CD4-positive, alpha-beta memory T cell (primary cell): Measurements from ENCODE around the gene RPS6KA5. TPM values are rescaled to one million over a fixed set of nuclear protein-coding genes. Genes with fewer than 3 reads are reported as not detected.

Experiments
- CTCF ChIA-PET: fragments of 350-600 bp; sonication (Branson Sonifier 250); formaldehyde crosslinking; loops from one replicate; lab custom pipeline; 2021; ENCODE audit warnings: inconsistent platforms; ENCODE audit not compliant: partially characterized antibody; lab: Charles Lee
- POLR2A ChIA-PET: fragments of 350-600 bp; sonication (Branson Sonifier 250); formaldehyde crosslinking; loops from one replicate; lab custom pipeline; 2021; ENCODE audit not compliant: partially characterized antibody; lab: Charles Lee
- DNase-seq, 5 donors: peaks; one replicate each; pipeline versions ENCODE4 v3.0.0 to v3.0.0-alpha.2; 2020 to 2022; ENCODE audit warnings: mixed read lengths in 1 of 5
- H3K27ac ChIP-seq: one replicate; pipeline ENCODE4 v1.7.0; 2013; ENCODE audit warnings: low read depth, low read length
- H3K27me3 ChIP-seq: 2 replicates; pipeline ENCODE4 v1.7.0; 2013; ENCODE audit warnings: mild to moderate bottlenecking, low read length, moderate library complexity; ENCODE audit not compliant: insufficient read depth
- H3K36me3 ChIP-seq: 2 replicates; pipeline ENCODE4 v1.7.0; 2013; ENCODE audit warnings: mild to moderate bottlenecking, low read length, moderate library complexity; ENCODE audit not compliant: insufficient read depth
- H3K4me1 ChIP-seq: 2 replicates; pipeline ENCODE4 v1.7.0; 2013; ENCODE audit warnings: mild to moderate bottlenecking, low read length, moderate library complexity; ENCODE audit not compliant: insufficient read depth
- H3K4me3 ChIP-seq, 2 donors: one replicate each; pipeline ENCODE4 v1.7.0; 2013; ENCODE audit warnings: low read length in 2 of 2, mild to moderate bottlenecking in 1 of 2
- H3K9me3 ChIP-seq, 2 donors: one replicate each; pipeline ENCODE4 v1.7.0; 2013; ENCODE audit warnings: low read length in 2 of 2, control low read depth in 1 of 2; ENCODE audit not compliant: control insufficient read depth in 1 of 2
- H3K27ac Mint-ChIP-seq, 7 donors: one replicate each; pipeline ENCODE4 v1.8.0; 2020 to 2021; ENCODE audit warnings: mixed read lengths in 7 of 7, mild to moderate bottlenecking in 6 of 7, inconsistent platforms in 3 of 7, moderate library complexity in 3 of 7
- H3K27me3 Mint-ChIP-seq, 2 donors: one replicate each; pipeline ENCODE4 v1.8.0; 2020 to 2021; ENCODE audit warnings: mixed read lengths in 2 of 2
- H3K36me3 Mint-ChIP-seq, 2 donors: one replicate each; pipeline ENCODE4 v1.8.0; 2020 to 2021; ENCODE audit warnings: mixed read lengths in 2 of 2, inconsistent platforms in 1 of 2, mild to moderate bottlenecking in 1 of 2
- H3K4me1 Mint-ChIP-seq, 4 donors: one replicate each; pipeline ENCODE4 v1.8.0; 2020 to 2021; ENCODE audit warnings: mixed read lengths in 4 of 4, mild to moderate bottlenecking in 1 of 4
- H3K4me3 Mint-ChIP-seq, 8 donors: one replicate each; pipeline ENCODE4 v1.8.0; 2020 to 2021; ENCODE audit warnings: mixed read lengths in 8 of 8, mild to moderate bottlenecking in 7 of 8, moderate library complexity in 6 of 8, inconsistent platforms in 3 of 8
- H3K9me3 Mint-ChIP-seq, 8 donors: one replicate each; pipeline ENCODE4 v1.8.0; 2020 to 2021; ENCODE audit warnings: mixed read lengths in 8 of 8, mild to moderate bottlenecking in 5 of 8, inconsistent platforms in 3 of 8, moderate library complexity in 1 of 8
- intact Hi-C: fragments of 100-400 bp; cut with micrococcal nuclease; formaldehyde crosslinking; loops from one replicate; pipeline ENCODE4 v1.15.1; 2023
- polyA plus RNA-seq, 2 donors: library from polyadenylated mRNA; unstranded; fragments of 300-500 nt; fragmentation: Illumina TruSeq; gene quantifications; one replicate each; pipeline ENCODE4 v1.2.3, GENCODE V29; 2021
- total RNA-seq, 2 experiments: library from RNA; stranded (reverse); gene quantifications; one replicate each; pipeline ENCODE4 v1.2.3, GENCODE V29; 2021

RPS6KA5 gene
- total and polyA plus RNA-seq, 4 experiments from 2014 or later = 28.8 to 44.7 (median 36.3) TPM

DNA sequence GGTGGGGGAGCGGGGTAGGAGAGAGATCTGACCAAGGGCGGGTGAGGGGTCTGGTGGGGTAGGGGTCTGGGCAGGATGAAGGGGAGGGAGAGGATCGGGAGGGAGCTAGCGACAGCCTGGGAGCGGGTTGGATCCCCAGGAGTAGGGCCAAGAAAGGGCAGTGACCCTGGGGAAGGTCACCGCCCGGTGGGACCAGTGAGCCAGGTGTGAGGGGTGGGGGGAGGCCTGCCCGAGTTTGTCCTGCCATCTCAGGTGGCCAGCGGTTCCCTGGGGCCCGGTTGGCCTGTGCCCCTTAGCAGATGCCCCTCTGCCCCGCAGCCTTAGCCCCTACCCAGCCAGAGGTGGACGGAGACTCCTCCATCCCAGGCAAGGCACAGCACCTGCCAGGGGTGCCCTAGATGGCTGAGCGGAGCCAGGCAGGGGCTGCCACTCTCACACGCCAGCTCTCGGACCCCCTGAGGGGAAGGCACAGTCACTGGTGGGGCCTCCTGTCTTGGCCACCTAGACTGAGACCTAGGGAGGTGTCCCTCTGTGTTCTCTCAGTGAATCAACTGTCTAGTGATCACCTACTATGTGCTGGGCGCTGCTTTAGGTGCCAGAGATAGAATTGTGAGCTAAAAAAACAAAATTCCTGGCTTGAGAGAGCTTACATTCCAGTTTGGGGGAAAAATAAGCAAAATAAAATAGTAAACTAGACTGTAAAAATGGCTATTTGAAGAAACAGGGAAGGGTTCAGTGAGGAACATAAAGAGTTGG, 243.6 kb downstream of the RPS6KA5 start:
- Histone ChIP-seq H3K4me3 (no peak overlapping the region), H3K27ac (no peak overlapping the region), H3K4me1 (peaks cover 19% of the 10 kb centered on the region), H3K27me3 (no peaks in the 10 kb centered on the region), H3K36me3 (no peaks in the 10 kb centered on the region), H3K9me3 (no peaks in the 10 kb centered on the region)
- CTCF ChIA-PET = interaction anchor here (1.0 to 2.1 kb wide), 4 partner anchors 8 to 57 kb away, joined by 3 to 5 read pairs (median 4); no protein-coding TSS in a partner anchor
- POLR2A ChIA-PET = no interaction called here
- no peak for DNase-seq
- Mint-ChIP-seq H3K4me1 (peaks cover 12 to 19% (median 17%) of the 10 kb centered on the region in 4 donors), H3K27me3 (peaks cover 0 to 1% of the 10 kb centered on the region in 2 donors), H3K27ac (peak overlapping the region in 4 of 7 donors; percentile 6 to 77 (median 52)), H3K36me3 (no peaks in the 10 kb centered on the region), H3K9me3 (peaks cover 0 to 2% (median 0%) of the 10 kb centered on the region in 8 donors), H3K4me3 (peak overlapping the region; percentile 5 to 74 (median 57))
- intact Hi-C loops = no loop called here

DNA sequence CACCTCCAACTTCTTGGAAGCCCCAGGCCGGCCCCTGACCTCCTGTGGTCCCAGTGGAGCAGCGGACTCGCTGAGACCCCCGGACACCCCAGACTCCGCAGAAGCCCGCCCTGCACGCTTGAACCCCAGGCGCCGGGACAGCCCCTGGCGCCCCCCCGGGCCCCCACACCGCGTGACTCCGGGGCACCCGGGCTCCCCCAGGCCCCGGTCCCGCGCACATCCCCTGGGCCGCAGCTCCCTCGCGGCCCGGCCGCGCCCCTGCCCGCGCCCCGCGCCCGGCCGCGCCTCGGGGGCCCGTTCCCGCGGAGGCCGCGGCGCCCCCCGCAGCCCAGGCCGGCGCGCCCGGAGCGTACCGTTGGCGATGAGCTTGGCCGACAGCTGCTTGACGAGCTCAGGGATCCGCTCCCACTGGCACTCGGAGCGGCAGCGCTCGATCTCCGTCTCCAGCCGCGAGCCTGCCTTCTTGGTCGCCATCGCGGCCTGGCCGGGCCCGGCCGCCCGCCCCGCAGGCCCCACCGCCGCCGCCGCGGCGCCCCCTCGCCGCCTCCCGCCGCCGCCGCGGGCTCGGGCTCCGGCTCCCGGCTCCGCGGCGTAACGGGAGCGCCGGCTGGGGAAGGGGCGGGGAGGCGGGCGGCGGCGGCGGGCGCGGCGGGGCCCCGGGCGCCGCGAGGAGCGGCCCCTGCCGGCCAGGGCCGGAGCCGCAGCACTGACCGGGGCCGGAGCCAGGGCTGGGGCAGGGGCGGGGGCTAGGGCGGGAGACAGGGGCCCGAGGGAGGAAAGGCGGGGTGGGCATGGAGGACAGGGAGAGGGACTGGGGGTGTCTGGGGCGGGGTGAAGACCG, 244.4 kb downstream of the RPS6KA5 start, which contains the start of gene TTC7B:
Gene TTC7B, minus strand, starts transcription at position 609 of the 841 bp plus-strand sequence. Its CDS starts 135 bp downstream, at position 474.
- H3K4me3 Mint-ChIP-seq = peak within 1 kb of the TSS; percentile 75 to 88 (median 81)
- no peaks in the 10 kb centered on the region for H3K36me3 ChIP-seq
- no peak within 1 kb of the TSS for H3K4me3 ChIP-seq
- peak within 1 kb of the TSS in 6 of 7 donors; percentile 47 to 85 (median 67) for H3K27ac Mint-ChIP-seq
- H3K9me3 ChIP-seq = no peaks in the 10 kb centered on the region
- ChIA-PET CTCF (interaction anchor here (1.0 to 2.1 kb wide), 4 partner anchors 9 to 56 kb away, joined by 3 to 5 read pairs (median 4); no protein-coding TSS in a partner anchor), POLR2A (no interaction called here)
- H3K4me1 ChIP-seq = peaks cover 12% of the 10 kb centered on the region
- H3K36me3 Mint-ChIP-seq = no peaks in the 10 kb centered on the region
- peak in 3 of 5 donors; percentile 12 to 34 (median 16) for DNase-seq
- H3K27me3 Mint-ChIP-seq = peaks cover 0 to 1% of the 10 kb centered on the region in 2 donors
- H3K27ac ChIP-seq = no peak within 1 kb of the TSS
- peaks cover 0 to 2% (median 0%) of the 10 kb centered on the region in 8 donors for H3K9me3 Mint-ChIP-seq
- H3K4me1 Mint-ChIP-seq = peaks cover 8 to 14% (median 11%) of the 10 kb centered on the region in 4 donors
- H3K27me3 ChIP-seq = no peaks in the 10 kb centered on the region
- intact Hi-C loops = no loop called here

GRCh38 chr14:90815572-90815821, 244.9 kb downstream of the RPS6KA5 start:
- Histone ChIP-seq H3K27me3 (no peaks in the 10 kb centered on the region), H3K4me1 (peaks cover 6% of the 10 kb centered on the region), H3K4me3 (no peak overlapping the region), H3K27ac (no peak overlapping the region), H3K9me3 (no peaks in the 10 kb centered on the region), H3K36me3 (no peaks in the 10 kb centered on the region)
- Mint-ChIP-seq H3K4me1 (peaks cover 3 to 8% (median 6%) of the 10 kb centered on the region in 4 donors), H3K27ac (peak overlapping the region in 4 of 7 donors; percentile 51 to 85 (median 80)), H3K9me3 (peaks cover 0 to 2% (median 0%) of the 10 kb centered on the region in 8 donors), H3K36me3 (no peaks in the 10 kb centered on the region), H3K4me3 (peak overlapping the region; percentile 75 to 88 (median 81)), H3K27me3 (peaks cover 0 to 1% of the 10 kb centered on the region in 2 donors)
- intact Hi-C loops = no loop called here
- POLR2A ChIA-PET = no interaction called here
- DNase-seq = no peak
- CTCF ChIA-PET = interaction anchor here (1.0 to 2.1 kb wide), 3 partner anchors 9 to 39 kb away, joined by 3 to 5 read pairs (median 4); no protein-coding TSS in a partner anchor

- Histone ChIP-seq H3K4me3 (no peak overlapping the region), H3K27me3 (no peaks in the 10 kb centered on the region), H3K36me3 (no peaks in the 10 kb centered on the region), H3K27ac (no peak overlapping the region), H3K4me1 (peaks cover 5% of the 10 kb centered on the region), H3K9me3 (no peaks in the 10 kb centered on the region)
- ChIA-PET POLR2A (no interaction called here), CTCF (no interaction called here)
- no peak for DNase-seq
- Mint-ChIP-seq H3K27me3 (peaks cover 0 to 1% of the 10 kb centered on the region in 2 donors), H3K9me3 (peaks cover 0 to 2% (median 0%) of the 10 kb centered on the region in 8 donors), H3K27ac (peak overlapping the region in 4 of 7 donors; percentile 14 to 85 (median 78)), H3K4me1 (peaks cover 3 to 5% (median 4%) of the 10 kb centered on the region in 4 donors), H3K4me3 (peak overlapping the region; percentile 75 to 88 (median 81)), H3K36me3 (no peaks in the 10 kb centered on the region)
- intact Hi-C loops = no loop called here
Measured at GRCh38 chr14:90814806-90815571, 245.5 kb downstream of the RPS6KA5 start.

DNA sequence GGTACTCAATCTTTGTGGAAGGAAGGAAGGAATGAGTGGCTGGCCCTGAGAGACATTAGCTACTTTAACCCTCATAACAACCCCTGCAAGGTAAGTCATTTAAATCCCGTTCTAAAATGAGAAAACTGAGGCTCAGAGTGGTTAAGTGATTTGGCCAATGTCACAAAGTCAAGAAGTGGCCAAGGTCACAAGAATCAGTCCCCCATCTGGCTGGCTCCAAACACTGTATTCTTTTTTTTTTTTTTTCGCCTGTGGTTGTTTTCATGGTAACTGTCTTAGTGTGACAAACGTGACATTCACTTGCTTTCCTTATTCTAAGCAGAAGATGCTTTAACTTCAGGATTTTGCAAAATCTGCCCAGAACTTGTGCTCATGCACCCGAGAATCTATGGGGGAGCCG, 247.0 kb downstream of the RPS6KA5 start:
- Mint-ChIP-seq H3K4me1 (peaks cover 0 to 4% (median 3%) of the 10 kb centered on the region in 4 donors), H3K27me3 (peaks cover 0 to 1% of the 10 kb centered on the region in 2 donors), H3K9me3 (no peaks in the 10 kb centered on the region), H3K36me3 (no peaks in the 10 kb centered on the region), H3K4me3 (no peak overlapping the region), H3K27ac (peak overlapping the region in 1 of 7 donors; percentile 38)
- Histone ChIP-seq H3K27ac (no peak overlapping the region), H3K4me1 (peaks cover 5% of the 10 kb centered on the region), H3K4me3 (no peak overlapping the region), H3K36me3 (no peaks in the 10 kb centered on the region), H3K9me3 (no peaks in the 10 kb centered on the region), H3K27me3 (no peaks in the 10 kb centered on the region)
- POLR2A ChIA-PET = no interaction called here
- CTCF ChIA-PET = no interaction called here
- intact Hi-C loops = no loop called here
- DNase-seq = no peak

DNA sequence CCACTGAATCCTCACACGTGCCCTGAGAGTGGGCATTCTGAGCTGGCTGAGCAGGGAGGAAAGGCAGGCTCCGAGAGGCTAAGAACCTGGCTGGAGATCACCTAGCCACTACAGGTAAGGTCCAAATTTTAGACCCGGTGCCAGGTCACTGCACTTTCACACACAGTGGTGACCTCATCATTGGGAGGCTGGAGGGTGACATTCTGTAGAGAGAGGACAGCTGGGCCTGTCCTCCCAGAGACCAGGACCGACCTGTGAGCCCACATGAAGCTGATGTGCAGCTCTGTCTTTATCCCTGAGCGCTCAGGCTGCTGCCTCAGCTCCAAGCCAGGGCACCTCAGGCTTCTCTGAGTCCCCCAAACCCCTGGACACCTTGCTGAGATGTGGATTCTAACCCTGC, 248.3 kb downstream of the RPS6KA5 start:
- Histone ChIP-seq H3K9me3 (no peaks in the 10 kb centered on the region), H3K36me3 (no peaks in the 10 kb centered on the region), H3K27ac (no peak overlapping the region), H3K4me1 (peaks cover 5% of the 10 kb centered on the region), H3K4me3 (no peak overlapping the region), H3K27me3 (no peaks in the 10 kb centered on the region)
- intact Hi-C loops = no loop called here
- ChIA-PET POLR2A (no interaction called here), CTCF (no interaction called here)
- Mint-ChIP-seq H3K4me3 (no peak overlapping the region), H3K27ac (no peak overlapping the region), H3K27me3 (peaks cover 0 to under 1% of the 10 kb centered on the region in 2 donors), H3K9me3 (no peaks in the 10 kb centered on the region), H3K4me1 (peaks cover 0 to 4% (median 3%) of the 10 kb centered on the region in 4 donors), H3K36me3 (no peaks in the 10 kb centered on the region)
- no peak for DNase-seq
